NCI-H82 treated with DMSO at 0.1 percent for 48 hours (cell line): Measurements from ENCODE around the gene TBCD.
A peak's percentile ranks its signal among the peaks of the same experiment; 100 is the strongest.

ENCODE experiments used
- DNase-seq: peaks from one replicate; lab custom pipeline; 2025; ENCODE audit not compliant: unreplicated experiment; lab: John Stamatoyannopoulos, UW

The TBCD gene

GRCh38 chr17:82751571-82752370 lies at the start of gene TBCD:
TSS of gene TBCD (plus strand) at chr17:82752065. CDS start at chr17:82752194, 129 bp downstream.
- peak; percentile 57 for DNase-seq

- DNase-seq, result no peak
Measured at GRCh38 chr17:82702231-82702927, 49.5 kb upstream of the TBCD start.

- DNase-seq, result no peak
Measured at GRCh38 chr17:82703036-82703745, 48.7 kb upstream of the TBCD start.

GRCh38 chr17:82703935-82704865 lies 47.7 kb upstream of the TBCD start:
- DNase-seq, result no peak

- DNase-seq, result no peak
Measured at GRCh38 chr17:82704886-82705285, 47.0 kb upstream of the TBCD start.

- DNase-seq, result no peak
Measured at GRCh38 chr17:82705756-82706155, 46.1 kb upstream of the TBCD start.

GRCh38 chr17:82709024-82709675 lies 42.7 kb upstream of the TBCD start:
- DNase-seq, result no peak

GRCh38 chr17:82709676-82710498 lies 42.0 kb upstream of the TBCD start:
- DNase-seq, result no peak

GRCh38 chr17:82710499-82711232 lies 41.2 kb upstream of the TBCD start:
- no peak for DNase-seq

GRCh38 chr17:82713071-82713723 lies 38.7 kb upstream of the TBCD start:
- DNase-seq, result no peak

GRCh38 chr17:82716203-82717010 lies 35.5 kb upstream of the TBCD start, which contains the start of gene FN3KRP:
TSS of gene FN3KRP (plus strand) at chr17:82716706. CDS start at chr17:82716756, 50 bp downstream.
- DNase-seq, result peak; percentile 82

- DNase-seq, result no peak
Measured at GRCh38 chr17:82718986-82719685, 32.7 kb upstream of the TBCD start.

GRCh38 chr17:82720204-82720603 lies 31.7 kb upstream of the TBCD start:
- no peak for DNase-seq

GRCh38 chr17:82722341-82723013 lies 29.4 kb upstream of the TBCD start:
- DNase-seq, result no peak

- DNase-seq, result no peak
Measured at GRCh38 chr17:82723169-82723807, 28.6 kb upstream of the TBCD start.

- DNase-seq, result no peak
Measured at GRCh38 chr17:82726427-82726826, 25.4 kb upstream of the TBCD start.
